ENCODE results near the gene ATP6V1B1.
A peak's percentile ranks its signal among the peaks of the same experiment; 100 is the strongest.

ATP6V1B1 gene

GRCh38 chr2:70928366-70928765, 7.3 kb upstream of the ATP6V1B1 start:
- DNase-seq = no peak

GRCh38 chr2:70930371-70931329, 5.0 kb upstream of the ATP6V1B1 start:
- no peak for DNase-seq

GRCh38 chr2:70931376-70932000, 4.2 kb upstream of the ATP6V1B1 start:
- DNase-seq = no peak

- no peak for DNase-seq
Observed at GRCh38 chr2:70932631-70933230, 3.0 kb upstream of the ATP6V1B1 start.

- no peak for DNase-seq
Observed at GRCh38 chr2:70934981-70935380, 719 bp upstream of the ATP6V1B1 start.

- peak; percentile 21 for DNase-seq
Observed at GRCh38 chr2:70936165-70936978, 672 bp downstream of the ATP6V1B1 start.

- DNase-seq = no peak
Observed at GRCh38 chr2:70936979-70937811, 1.5 kb downstream of the ATP6V1B1 start.

GRCh38 chr2:70937866-70938585, 2.3 kb downstream of the ATP6V1B1 start:
- DNase-seq = no peak

GRCh38 chr2:70938586-70938950, 2.9 kb downstream of the ATP6V1B1 start:
- no peak for DNase-seq

GRCh38 chr2:70939001-70939838, 3.5 kb downstream of the ATP6V1B1 start:
- DNase-seq = peak; percentile 74

- no peak for DNase-seq
Observed at GRCh38 chr2:70939839-70940580, 4.3 kb downstream of the ATP6V1B1 start.

GRCh38 chr2:70941186-70941585, 5.5 kb downstream of the ATP6V1B1 start:
- no peak for DNase-seq

- DNase-seq = no peak
Observed at GRCh38 chr2:70941701-70942100, 6.0 kb downstream of the ATP6V1B1 start.

- DNase-seq = no peak
Observed at GRCh38 chr2:70942396-70943204, 6.9 kb downstream of the ATP6V1B1 start.

GRCh38 chr2:70943205-70943871, 7.6 kb downstream of the ATP6V1B1 start:
- DNase-seq = peak; percentile 59

GRCh38 chr2:70944111-70944690, 8.5 kb downstream of the ATP6V1B1 start:
- DNase-seq = no peak

- DNase-seq = peak; percentile 51
Observed at GRCh38 chr2:70946832-70947442, 11.2 kb downstream of the ATP6V1B1 start.
